IMR-90 (cell line): ENCODE measurements around the gene KLK13. TPM values are rescaled to one million over a fixed set of nuclear protein-coding genes. Genes with fewer than 3 reads are reported as not detected.

ENCODE experiments used
- ATAC-seq: fragments of 200-7000 bp; cut with Tn5 transposase; 2 replicates; pipeline ENCODE4 v1.9.1; 2020; ENCODE audit warnings: low read depth, mild to moderate bottlenecking, moderate library complexity
- Bru-seq: library from RNA; stranded (reverse); fragments of 400-500 nt; gene quantifications from one replicate; lab custom pipeline; 2021; lab: Mats Ljungman, UMichigan
- BruChase-seq, 2 experiments: library from RNA; stranded (reverse); fragments of 400-500 nt; gene quantifications; one replicate each; lab custom pipeline; 2021; lab: Mats Ljungman, UMichigan
- BruUV-seq: library from RNA; stranded (reverse); fragments of 400-500 nt; replicated peaks from 2 replicates; lab custom pipeline; 2021; lab: Mats Ljungman, UMichigan
- CTCF ChIA-PET: fragments of 300-600 bp; formaldehyde crosslinking; extraction: SDS; loops from one replicate; lab custom pipeline; 2021; ENCODE audit warnings: antibody characterized with exemption; lab: Yijun Ruan, JAX
- POLR2A ChIA-PET: fragments of 300-600 bp; sonication (Branson Sonifier 250); formaldehyde crosslinking; loops from one replicate; lab custom pipeline; 2022; ENCODE audit warnings: antibody characterized with exemption; ENCODE audit not compliant: unreplicated experiment; lab: Charles Lee
- DNase-seq: peaks from one replicate; pipeline ENCODE4 v3.0.0; 2013
- H2AFZ ChIP-seq: replicated peaks from 2 replicates; pipeline ENCODE3; 2013; ENCODE audit warnings: low read length, mild to moderate bottlenecking; ENCODE audit not compliant: poor library complexity
- H2AK5ac ChIP-seq: 2 replicates; pipeline ENCODE4 v1.6.1; 2013; ENCODE audit warnings: low read depth, low read length, inconsistent platforms
- H2AK9ac ChIP-seq: replicated peaks from 2 replicates; pipeline ENCODE3; 2013; ENCODE audit warnings: mild to moderate bottlenecking, low read depth, low read length, moderate library complexity; ENCODE audit not compliant: poor library complexity
- H2BK120ac ChIP-seq: 2 replicates; pipeline ENCODE4 v1.6.1; 2013; ENCODE audit warnings: low read depth, low read length, inconsistent platforms
- H2BK15ac ChIP-seq: 3 replicates; pipeline ENCODE4 v1.6.1; 2013; ENCODE audit warnings: low read depth, low read length, inconsistent platforms
- H2BK20ac ChIP-seq: 2 replicates; pipeline ENCODE4 v1.6.1; 2013; ENCODE audit warnings: low read depth, mild to moderate bottlenecking, inconsistent platforms, low read length, moderate library complexity
- H2BK5ac ChIP-seq: 2 replicates; pipeline ENCODE4 v1.6.1; 2013; ENCODE audit warnings: mild to moderate bottlenecking, low read depth, low read length, inconsistent platforms; ENCODE audit not compliant: poor library complexity, severe bottlenecking
- H3K14ac ChIP-seq: replicated peaks from 2 replicates; pipeline ENCODE4 v1.6.1; 2013; ENCODE audit warnings: low read depth, low read length, inconsistent platforms
- H3K18ac ChIP-seq: 2 replicates; pipeline ENCODE4 v1.6.1; 2013; ENCODE audit warnings: low read depth, low read length, control low read depth
- H3K23ac ChIP-seq: 2 replicates; pipeline ENCODE4 v1.6.1; 2013; ENCODE audit warnings: low read depth, low read length, inconsistent platforms
- H3K27ac ChIP-seq: 2 replicates; pipeline ENCODE4 v1.5.1; 2013; ENCODE audit warnings: mild to moderate bottlenecking, control low read depth, low read length; ENCODE audit not compliant: insufficient read depth
- H3K27me3 ChIP-seq: 2 replicates; pipeline ENCODE4 v1.6.1; 2013; ENCODE audit warnings: low read length; ENCODE audit not compliant: control insufficient read depth, insufficient read depth
- H3K36me3 ChIP-seq: 2 replicates; pipeline ENCODE4 v1.6.1; 2013; ENCODE audit warnings: low read length, mixed read lengths; ENCODE audit not compliant: control insufficient read depth, insufficient read depth
- H3K4ac ChIP-seq: 2 replicates; pipeline ENCODE4 v1.6.1; 2013; ENCODE audit warnings: low read depth, low read length, inconsistent platforms
- H3K4me1 ChIP-seq: 2 replicates; pipeline ENCODE4 v1.6.1; 2013; ENCODE audit warnings: low read length, mixed read lengths; ENCODE audit not compliant: control insufficient read depth, insufficient read depth
- H3K4me2 ChIP-seq: 2 replicates; pipeline ENCODE4 v1.6.1; 2013; ENCODE audit warnings: low read depth, mild to moderate bottlenecking, control low read depth, low read length, moderate library complexity
- H3K4me3 ChIP-seq: 2 replicates; pipeline ENCODE4 v1.5.1; 2013; ENCODE audit warnings: low read depth, mild to moderate bottlenecking, control low read depth, low read length, moderate library complexity; ENCODE audit not compliant: insufficient read depth
- H3K56ac ChIP-seq: 2 replicates; pipeline ENCODE4 v1.6.1; 2013; ENCODE audit warnings: low read length, inconsistent platforms; ENCODE audit not compliant: insufficient read depth; ENCODE audit errors: extremely low read depth
- H3K79me1 ChIP-seq, 2 experiments: 2 replicates each; pipeline ENCODE4 v1.6.1; 2013; ENCODE audit warnings: low read length in 2 of 2, inconsistent platforms in 1 of 2, low read depth in 1 of 2
- H3K9ac ChIP-seq: 2 replicates; pipeline ENCODE4 v1.6.1; 2013; ENCODE audit warnings: low read depth, low read length, control low read depth
- H3K9me1 ChIP-seq: 2 replicates; pipeline ENCODE4 v1.6.1; 2013; ENCODE audit warnings: low read length, inconsistent platforms; ENCODE audit not compliant: insufficient read depth
- H3K9me3 ChIP-seq: 2 replicates; pipeline ENCODE4 v1.6.1; 2013; ENCODE audit warnings: low read length; ENCODE audit not compliant: control insufficient read depth, insufficient read depth
- H4K20me1 ChIP-seq: 2 replicates; pipeline ENCODE4 v1.6.1; 2013; ENCODE audit warnings: low read length, inconsistent platforms; ENCODE audit not compliant: insufficient read depth
- H4K5ac ChIP-seq: 2 replicates; pipeline ENCODE4 v1.6.1; 2013; ENCODE audit warnings: mild to moderate bottlenecking, low read depth, low read length, control low read depth
- H4K8ac ChIP-seq, 2 experiments: 2 replicates each; pipeline ENCODE4 v1.6.1; 2013; ENCODE audit warnings: low read depth in 2 of 2, low read length in 2 of 2, control low read depth in 1 of 2, inconsistent platforms in 1 of 2
- H4K91ac ChIP-seq: 2 replicates; pipeline ENCODE4 v1.6.1; 2013; ENCODE audit warnings: low read depth, low read length, inconsistent platforms; ENCODE audit not compliant: insufficient read depth
- CTCF ChIP-seq: conservative IDR thresholded peaks from 2 replicates; pipeline ENCODE4 v1.5.1; 2012; ENCODE audit warnings: mild to moderate bottlenecking, low read depth, low read length, improper control_type of control experiment
- FOS ChIP-seq: fragments of 150-350 bp; IDR thresholded peaks from 2 replicates; pipeline ENCODE4 v1.6.1; 2016; ENCODE audit warnings: low read depth, low read length
- MXI1 ChIP-seq: IDR thresholded peaks from 2 replicates; pipeline ENCODE4 v1.6.1; 2012; ENCODE audit warnings: low read depth, mild to moderate bottlenecking, low read length, moderate library complexity, borderline replicate concordance
- NFE2L2 ChIP-seq: fragments of 150-350 bp; IDR thresholded peaks from 2 replicates; pipeline ENCODE4 v1.6.1; 2016; ENCODE audit warnings: low read depth, mild to moderate bottlenecking, low read length
- RAD21 ChIP-seq: IDR thresholded peaks from 2 replicates; pipeline ENCODE4 v1.6.1; 2012; ENCODE audit warnings: low read length, improper control_type of control experiment
- WGBS, 2 experiments: methylation state at CpG; one replicate each; pipeline versions ENCODE4 v1.1.5 to v1.1.7; 2013; ENCODE audit warnings: missing lambda C conversion rate in 2 of 2; ENCODE audit not compliant: insufficient read length in 1 of 2; ENCODE audit errors: extremely low coverage in 2 of 2; 5-methylcytosine and 5-hydroxymethylcytosine counted together
- dilution Hi-C: fragments of 300-500 bp; cut with HindIII; formaldehyde crosslinking; loops from one replicate; pipeline ENCODE4 v1.14.3; 2018; ENCODE audit warnings: low sequenced_read_pairs; ENCODE audit not compliant: unreplicated experiment
- in situ Hi-C: fragments of 300-500 bp; cut with MboI; formaldehyde crosslinking; loops from 3 replicates; pipeline ENCODE4 v1.14.3; 2019; ENCODE audit warnings: low sequenced_read_pairs, inconsistent platforms, mixed read lengths
- intact Hi-C: fragments of 100-400 bp; cut with micrococcal nuclease; formaldehyde crosslinking; loops from 2 replicates; pipeline ENCODE4 v1.10.0; 2022
- long read RNA-seq: library from polyadenylated mRNA; unstranded; transcript quantifications from one replicate; pipeline ENCODE4 v2.0.0, GENCODE V29; 2021; ENCODE audit not compliant: unreplicated experiment
- polyA plus RNA-seq, 3 experiments: library from polyadenylated mRNA; depleted of rRNA; stranded (reverse); fragments of >200 nt; gene quantifications; 2 replicates each; pipeline ENCODE4 v1.2.3, GENCODE V29; 2012; ENCODE audit warnings: low replicate concordance in 1 of 3
- total RNA-seq: library from RNA; depleted of rRNA; stranded (reverse); fragments of >200 nt; gene quantifications from 2 replicates; pipeline ENCODE4 v1.2.3, GENCODE V29; 2012; rRNA removed

The KLK13 gene
- total RNA-seq = not detected in 2 replicates
- 0.16 TPM in 1 of 2 replicates, not detected in the other for polyA plus RNA-seq (2012; rRNA removed)
- polyA plus RNA-seq (2012; cell fraction: cytosol; rRNA removed) = not detected in 2 replicates
- polyA plus RNA-seq (2012; cell fraction: nucleus; rRNA removed; ENCODE audit: low replicate concordance) = not detected in 2 replicates
- Bru-seq, nascent RNA = not detected
- not detected for BruChase-seq, experiment 1, labeled RNA remaining after a 6-hour chase
- not detected for BruChase-seq, experiment 2, labeled RNA remaining after a 2-hour chase
- long read RNA-seq = 0 reads

GRCh38 chr19:51064534-51065220 lies at the start of gene KLK13:
TSS of gene KLK13 (minus strand) at chr19:51065092. CDS start at chr19:51065067, 25 bp downstream.
- in situ Hi-C loops (no loop called here), dilution Hi-C loops (no loop called here)
- DNase-seq = no peak

More at GRCh38 chr19:51064534-51065220, at the start of gene KLK13:
- Histone ChIP-seq H3K18ac (no peak within 1 kb of the TSS), H3K9ac (no peak within 1 kb of the TSS), H3K27me3 (no peaks in the 10 kb centered on the region), H2AK9ac (no peak within 1 kb of the TSS), H3K23ac (no peak within 1 kb of the TSS), H2BK15ac (no peak within 1 kb of the TSS), H3K79me1 (no peaks in the 10 kb centered on the region), H4K8ac (no peak within 1 kb of the TSS), H4K91ac (no peak within 1 kb of the TSS), H3K4me1 (no peaks in the 10 kb centered on the region), H3K36me3 (no peaks in the 10 kb centered on the region), H3K14ac (no peak within 1 kb of the TSS), H3K9me1 (no peaks in the 10 kb centered on the region), H2AK5ac (no peak within 1 kb of the TSS), H3K56ac (no peak within 1 kb of the TSS), H3K4me3 (peak within 1 kb of the TSS; percentile 14; the same call in 1 of the 2 replicates), H3K4me2 (peak within 1 kb of the TSS; percentile 21; the same call in 1 of the 2 replicates), H3K9me3 (peaks cover 2% of the 10 kb centered on the region; the same call in 1 of the 2 replicates), H4K5ac (no peak within 1 kb of the TSS), H2BK120ac (no peak within 1 kb of the TSS), H3K27ac (no peak within 1 kb of the TSS), H4K20me1 (no peaks in the 10 kb centered on the region), H3K4ac (no peak within 1 kb of the TSS), H2BK20ac (no peak within 1 kb of the TSS), H2BK5ac (no peak within 1 kb of the TSS), H2AFZ (peak within 1 kb of the TSS; percentile 43)
- intact Hi-C loops = no loop called here
- BruUV-seq = no TSS peak
- no peak for ATAC-seq
- CTCF ChIA-PET = no interaction called here
- WGBS, 2 experiments = no CpG with 5 or more reads among the region's 38 CpGs
- TF ChIP-seq NFE2L2 = no peak
- no peak for TF ChIP-seq CTCF
- no peak for TF ChIP-seq RAD21
- TF ChIP-seq MXI1 = no peak
- no peak for TF ChIP-seq FOS
- POLR2A ChIA-PET = no interaction called here
